Nucleus accumbens (tissue), 56 donors: ENCODE results near the gene PPP1R18.
"Not testable (repeated sequence)": the region's sequence is repeated elsewhere in the genome, so short reads cannot be mapped to it uniquely, and the experiment has no call there.

Experiments
- DNase-seq, 56 donors: peaks; one replicate each; lab custom pipeline; 2025; lab: John Stamatoyannopoulos, UW

Gene PPP1R18

GRCh38 chr6:30720738-30721197 is 34.3 kb upstream of the PPP1R18 start:
- DNase-seq: peak in 44 of 56 donors; percentile 11 to 66 (median 33)

GRCh38 chr6:30719791-30720737 is 33.6 kb upstream of the PPP1R18 start, which contains the start of gene TUBB:
Gene TUBB (plus strand): TSS chr6:30720352. CDS start chr6:30720507, 155 bp downstream.
- DNase-seq: peak; percentile 77 to 99 (median 96)

GRCh38 chr6:30719356-30719755 is 32.9 kb upstream of the PPP1R18 start:
- no peak for DNase-seq

- DNase-seq: not testable (repeated sequence)
Observed at GRCh38 chr6:30717845-30718720, 31.6 kb upstream of the PPP1R18 start.

- peak; percentile 79 to 100 (median 99) for DNase-seq
Observed at GRCh38 chr6:30717129-30717844, 30.8 kb upstream of the PPP1R18 start, which contains the start of gene MDC1. Gene MDC1 (minus strand): TSS chr6:30717281. CDS start chr6:30715175, 2,106 bp downstream.

GRCh38 chr6:30716879-30717128 is 30.4 kb upstream of the PPP1R18 start:
- DNase-seq: no peak

GRCh38 chr6:30714263-30714662 is 27.8 kb upstream of the PPP1R18 start:
- no peak for DNase-seq

GRCh38 chr6:30712441-30712945 is 26.0 kb upstream of the PPP1R18 start:
- DNase-seq: no peak

GRCh38 chr6:30711758-30712380 is 25.4 kb upstream of the PPP1R18 start:
- no peak for DNase-seq

- no peak for DNase-seq
Observed at GRCh38 chr6:30709101-30709868, 22.8 kb upstream of the PPP1R18 start.

GRCh38 chr6:30707281-30707850 is 20.9 kb upstream of the PPP1R18 start:
- DNase-seq: no peak

GRCh38 chr6:30705620-30706019 is 19.2 kb upstream of the PPP1R18 start:
- DNase-seq: no peak

GRCh38 chr6:30703821-30704220 is 17.4 kb upstream of the PPP1R18 start:
- DNase-seq: no peak

- DNase-seq: no peak
Observed at GRCh38 chr6:30703011-30703410, 16.6 kb upstream of the PPP1R18 start.

GRCh38 chr6:30700340-30700739 is 13.9 kb upstream of the PPP1R18 start:
- DNase-seq: no peak

GRCh38 chr6:30696432-30696831 is 10.0 kb upstream of the PPP1R18 start:
- no peak for DNase-seq

- DNase-seq: no peak
Observed at GRCh38 chr6:30691208-30691847, 4.9 kb upstream of the PPP1R18 start.
